A549 (cell line): Measurements from ENCODE around the gene SLC39A11. TPM values are rescaled to one million over a fixed set of nuclear protein-coding genes. Genes with fewer than 3 reads are reported as not detected.

Source experiments
- ATAC-seq, 2 experiments: fragments of 200-7000 bp in 1 of 2; fragments of >200 bp in 1 of 2; cut with Nextera tagmentation in 1 of 2; cut with Tn5 transposase in 1 of 2; 3 replicates each; pipeline versions ENCODE4 v1.8.0 to v1.9.1; 2018 to 2020; ENCODE audit warnings: mild to moderate bottlenecking in 1 of 2, moderate library complexity in 1 of 2
- CTCF ChIA-PET: fragments of 300-600 bp; sonication (Branson Sonifier 250); formaldehyde crosslinking; extraction: SDS; loops from one replicate; lab custom pipeline; 2021; ENCODE audit warnings: antibody characterized with exemption, inconsistent platforms; lab: Yijun Ruan, JAX
- POLR2A ChIA-PET: fragments of 350-600 bp; formaldehyde crosslinking; extraction: SDS; loops from one replicate; lab custom pipeline; 2021; ENCODE audit warnings: antibody characterized with exemption, inconsistent platforms; lab: Yijun Ruan, JAX
- DNase-seq, 2 experiments: peaks; one replicate each; pipeline versions ENCODE4 v3.0.0 to v3.0.0-alpha.2; 2011 to 2016; ENCODE audit warnings: low read depth in 1 of 2, low spot score in 1 of 2
- FAIRE-seq: peaks from 2 replicates; lab custom pipeline; 2011; peaks lifted over from hg19 to GRCh38; lab: Jason Lieb, UNC
- H3K27ac ChIP-seq, 2 experiments: fragments of >200 bp; sonication (Bioruptor Twin); formaldehyde crosslinking; 3 replicates each; pipeline ENCODE4 v1.5.1; 2016 to 2017
- H3K4me1 ChIP-seq: fragments of >200 bp; sonication (Bioruptor Twin); formaldehyde crosslinking; 3 replicates; pipeline ENCODE4 v1.6.1; 2016
- H3K4me2 ChIP-seq: fragments of >200 bp; sonication (Bioruptor Twin); formaldehyde crosslinking; 3 replicates; pipeline ENCODE4 v1.6.1; 2016
- H3K4me3 ChIP-seq: fragments of >200 bp; sonication (Bioruptor Twin); formaldehyde crosslinking; 3 replicates; pipeline ENCODE4 v1.5.1; 2016
- H3K9me3 ChIP-seq: fragments of >200 bp; sonication (Bioruptor Twin); formaldehyde crosslinking; 3 replicates; pipeline ENCODE4 v1.6.1; 2016
- BCL3 ChIP-seq: fragments of >200 bp; sonication (Bioruptor Twin); formaldehyde crosslinking; IDR thresholded peaks from 3 replicates; pipeline ENCODE4 v1.6.1; 2016
- CHD2 ChIP-seq: fragments of 150-350 bp; IDR thresholded peaks from 2 replicates; pipeline ENCODE4 v1.6.1; 2014; ENCODE audit warnings: low read length; ENCODE audit not compliant: partially characterized antibody
- ELK1 ChIP-seq: fragments of 150-350 bp; IDR thresholded peaks from 2 replicates; pipeline ENCODE4 v1.6.1; 2014; ENCODE audit warnings: low read depth, mild to moderate bottlenecking, low read length
- FOXS1 ChIP-seq: fragments of 250-450 bp; sonication (Bioruptor Pico); IDR thresholded peaks from 2 replicates; pipeline ENCODE4 v1.5.0; 2020; ENCODE audit warnings: mild to moderate bottlenecking, moderate library complexity
- GATA3 ChIP-seq: IDR thresholded peaks from 2 replicates; pipeline ENCODE4 v1.6.1; 2012; ENCODE audit warnings: borderline replicate concordance
- HES2 ChIP-seq: fragments of >200 bp; sonication (Bioruptor Twin); formaldehyde crosslinking; IDR thresholded peaks from 2 replicates; pipeline ENCODE4 v1.6.1; 2016
- HOXB13 ChIP-seq: fragments of 250-450 bp; sonication (Bioruptor Pico); IDR thresholded peaks from 2 replicates; pipeline ENCODE4 v1.5.0; 2020; ENCODE audit warnings: low read depth, mild to moderate bottlenecking, moderate library complexity
- HOXB5 ChIP-seq: fragments of 250-450 bp; sonication (Bioruptor Pico); IDR thresholded peaks from 2 replicates; pipeline ENCODE4 v1.5.0; 2020; ENCODE audit warnings: mild to moderate bottlenecking, moderate library complexity
- JUN ChIP-seq, 2 experiments: fragments of >200 bp; sonication (Bioruptor Twin); formaldehyde crosslinking; IDR thresholded peaks; 2 replicates in 1 of 2; 3 replicates in 1 of 2; pipeline ENCODE4 v1.6.1; 2016 to 2017
- JUNB ChIP-seq: fragments of >200 bp; sonication (Bioruptor Twin); formaldehyde crosslinking; IDR thresholded peaks from 2 replicates; pipeline ENCODE4 v1.6.1; 2016
- KDM5A ChIP-seq: fragments of 200-600 bp; sonication (generic); IDR thresholded peaks from 2 replicates; pipeline ENCODE4 v1.6.1; 2016; ENCODE audit warnings: antibody characterized with exemption, mild to moderate bottlenecking
- MAX ChIP-seq: IDR thresholded peaks from 2 replicates; pipeline ENCODE4 v1.6.1; 2012
- MYC ChIP-seq: IDR thresholded peaks from 2 replicates; pipeline ENCODE4 v1.6.1; 2012; ENCODE audit warnings: mild to moderate bottlenecking, inconsistent platforms, low read length, improper control_type of control experiment, borderline replicate concordance
- NFE2L2 ChIP-seq: fragments of 150-350 bp; conservative IDR thresholded peaks from 2 replicates; pipeline ENCODE4 v1.6.1; 2014; ENCODE audit warnings: low read length
- PHF8 ChIP-seq: fragments of 200-600 bp; sonication (generic); IDR thresholded peaks from 2 replicates; pipeline ENCODE4 v1.6.1; 2016; ENCODE audit warnings: low read depth, mild to moderate bottlenecking, antibody characterized with exemption, moderate library complexity, borderline replicate concordance
- RAD21 ChIP-seq, 2 experiments: fragments of >200 bp in 1 of 2; sonication (Bioruptor Twin) in 1 of 2; formaldehyde crosslinking in 1 of 2; IDR thresholded peaks in 1 of 2; conservative IDR thresholded peaks in 1 of 2; 2 replicates in 1 of 2; 3 replicates in 1 of 2; pipeline ENCODE4 v1.6.1; 2012 to 2018; ENCODE audit warnings: inconsistent platforms in 1 of 2
- RARB ChIP-seq: fragments of 250-450 bp; sonication (Bioruptor Pico); IDR thresholded peaks from 2 replicates; pipeline ENCODE4 v1.8.0; 2021; ENCODE audit warnings: mild to moderate bottlenecking, moderate library complexity
- RCOR1 ChIP-seq: fragments of 150-350 bp; IDR thresholded peaks from 2 replicates; pipeline ENCODE4 v1.6.1; 2014; ENCODE audit warnings: antibody characterized with exemption, low read length, low read depth
- RNF2 ChIP-seq: fragments of 200-600 bp; sonication (generic); IDR thresholded peaks from 2 replicates; pipeline ENCODE4 v1.6.1; 2016; ENCODE audit warnings: low read depth, mild to moderate bottlenecking, antibody characterized with exemption, moderate library complexity, borderline replicate concordance
- USF2 ChIP-seq: fragments of 450-650 bp; IDR thresholded peaks from 2 replicates; pipeline ENCODE4 v1.6.1; 2014; ENCODE audit warnings: antibody characterized with exemption
- ZC3H11A ChIP-seq: fragments of 450-650 bp; IDR thresholded peaks from 2 replicates; pipeline ENCODE4 v1.6.1; 2014; ENCODE audit warnings: antibody characterized with exemption, mild to moderate bottlenecking
- ZFP36 ChIP-seq: fragments of 450-650 bp; IDR thresholded peaks from 2 replicates; pipeline ENCODE4 v1.6.1; 2014; ENCODE audit warnings: borderline replicate concordance; ENCODE audit not compliant: partially characterized antibody
- WGBS: methylation state at CpG from one replicate; pipeline ENCODE4 v1.1.6; 2017; ENCODE audit errors: missing lambda C conversion rate; 5-methylcytosine and 5-hydroxymethylcytosine counted together
- polyA plus RNA-seq, 4 experiments: library from polyadenylated mRNA; depleted of rRNA in 3 of 4; stranded (reverse); fragments of >200 nt; fragmentation: RNase III in 1 of 4; extraction: RNeasy Plus Mini Kit Qiagen cat#74134 plus additional on column Dnase treatment in 1 of 4; gene quantifications; 2 replicates in 3 of 4; 3 replicates in 1 of 4; pipeline ENCODE4 v1.2.3, GENCODE V29; 2011 to 2017

SLC39A11 gene
- polyA plus RNA-seq, 2 of the 4 experiments (the other 2 are of a cell fraction): 18.4 to 25.2 TPM

- POLR2A ChIA-PET: no interaction called here
- CTCF ChIA-PET: interaction anchor here (0.5 to 1.6 kb wide), 6 partner anchors 9 to 630 kb away, joined by 3 to 5 read pairs (median 3); no protein-coding TSS in a partner anchor
These were observed 176.8 kb downstream of the SLC39A11 start for GRCh38 chr17:72915625-72916081.

GRCh38 chr17:72913142-72913682 is 179.3 kb downstream of the SLC39A11 start:
- POLR2A ChIA-PET: no interaction called here
- DNase-seq: no peak
- no peak overlapping the region for H3K4me2 ChIP-seq
- no peak overlapping the region for H3K27ac ChIP-seq
- CTCF ChIA-PET: interaction anchor here (0.6 to 1.7 kb wide), 2 partner anchors 12 to 180 kb away, joined by 3 to 6 read pairs; no protein-coding TSS in a partner anchor
- WGBS: 92% methylated on average over 5 of the region's 5 CpGs
- ATAC-seq: no peak
- no peak for TF ChIP-seq RCOR1
- no peak for TF ChIP-seq ZFP36
- no peak for TF ChIP-seq FOXS1 (CRISPR knock-in tag)
- no peak for TF ChIP-seq GATA3
- TF ChIP-seq, all 56 proteins: peak for 0
- Histone ChIP-seq H3K9me3 (no peaks in the 10 kb centered on the region), H3K4me3 (no peak overlapping the region), H3K4me1 (no peaks in the 10 kb centered on the region)
- FAIRE-seq: no peak

More at GRCh38 chr17:72915625-72916081, 176.8 kb downstream of the SLC39A11 start:
- TF ChIP-seq RARB (CRISPR knock-in tag): no peak
- TF ChIP-seq KDM5A: no peak
- TF ChIP-seq MYC: no peak
- no peak for TF ChIP-seq HOXB13
- no peak for TF ChIP-seq HES2
- TF ChIP-seq RNF2: no peak
- no peak for TF ChIP-seq NFE2L2
- TF ChIP-seq CHD2: no peak
- TF ChIP-seq HOXB5: no peak
- no peak for TF ChIP-seq JUN (IDR thresholded peaks at IDR 0.05)
- no peak for TF ChIP-seq BCL3
- no peak for TF ChIP-seq RAD21 (conservative IDR thresholded peaks at IDR 0.05 in 1 of 2, IDR thresholded peaks at IDR 0.05 in 1 of 2)
- TF ChIP-seq ELK1: no peak
- TF ChIP-seq MAX: no peak
- TF ChIP-seq ZC3H11A: no peak
- TF ChIP-seq JUNB: no peak
- no peak for TF ChIP-seq PHF8
- no peak for TF ChIP-seq USF2
- TF ChIP-seq, all 56 proteins: peak for 0
- FAIRE-seq (no peak), ATAC-seq (no peak), DNase-seq (no peak)
- Histone ChIP-seq H3K4me2 (no peak overlapping the region), H3K4me1 (no peaks in the 10 kb centered on the region), H3K27ac (no peak overlapping the region), H3K4me3 (no peak overlapping the region), H3K9me3 (no peaks in the 10 kb centered on the region)
- 94% methylated on average over 10 of the region's 10 CpGs for WGBS
